Fibroblast of villous mesenchyme (primary cell): ENCODE results near the gene DDX18. TPM values are rescaled to one million over a fixed set of nuclear protein-coding genes. Genes with fewer than 3 reads are reported as not detected.
A peak's percentile ranks its signal among the peaks of the same experiment; 100 is the strongest.

ENCODE experiments used
- DNase-seq: peaks from one replicate; pipeline ENCODE4 v3.0.0-alpha.2; 2010; ENCODE audit warnings: low read depth
- H3K4me3 ChIP-seq: 2 replicates; pipeline ENCODE4 v1.5.1; 2011; ENCODE audit warnings: low read depth, mild to moderate bottlenecking, low read length
- CTCF ChIP-seq: IDR thresholded peaks from 2 replicates; pipeline ENCODE4 v1.5.1; 2012; ENCODE audit warnings: low read depth, mild to moderate bottlenecking, low read length; ENCODE audit not compliant: insufficient read depth
- total RNA-seq: library from RNA; depleted of rRNA; stranded (reverse); fragments of >200 nt; gene quantifications from 2 replicates; pipeline ENCODE4 v1.2.3, GENCODE V29; 2012

DDX18 gene
- total RNA-seq, 1 donor: 61.7 TPM

GRCh38 chr2:117832905-117833613, 18.6 kb downstream of the DDX18 start:
- no peak for TF ChIP-seq CTCF
- DNase-seq: peak; percentile 40
- H3K4me3 ChIP-seq: no peak overlapping the region

- no peak for TF ChIP-seq CTCF
- DNase-seq: no peak
- H3K4me3 ChIP-seq: no peak overlapping the region
Observed at GRCh38 chr2:117833911-117834310, 19.4 kb downstream of the DDX18 start.

GRCh38 chr2:117834992-117835391, 20.5 kb downstream of the DDX18 start:
- H3K4me3 ChIP-seq: no peak overlapping the region
- no peak for DNase-seq
- no peak for TF ChIP-seq CTCF

- DNase-seq: peak; percentile 78
- H3K4me3 ChIP-seq: peak overlapping the region; percentile 40
- peak; percentile 94 for TF ChIP-seq CTCF
Observed at GRCh38 chr2:117835990-117836760, 21.7 kb downstream of the DDX18 start.

- no peak for TF ChIP-seq CTCF
- no peak for DNase-seq
Observed at GRCh38 chr2:117845304-117845703, 30.8 kb downstream of the DDX18 start.

GRCh38 chr2:117850015-117850414, 35.5 kb downstream of the DDX18 start:
- no peak for DNase-seq
- H3K4me3 ChIP-seq: no peak overlapping the region
- TF ChIP-seq CTCF: no peak

More at GRCh38 chr2:117845304-117845703, 30.8 kb downstream of the DDX18 start:
- no peak overlapping the region for H3K4me3 ChIP-seq
